H1 (cell line): Measurements from ENCODE around the gene TFF3. TPM values are rescaled to one million over a fixed set of nuclear protein-coding genes. Genes with fewer than 3 reads are reported as not detected.

ENCODE experiments used
- BCL11A ChIP-seq, 2 experiments: IDR thresholded peaks; one replicate each; pipeline ENCODE4 v1.6.1; 2011; ENCODE audit warnings: low read depth in 2 of 2, low read length in 2 of 2, mild to moderate bottlenecking in 2 of 2
- KDM5A ChIP-seq: fragments of 200-600 bp; IDR thresholded peaks from 2 replicates; pipeline ENCODE4 v1.7.1; 2012; ENCODE audit warnings: mild to moderate bottlenecking, low read length, inconsistent platforms, mixed read lengths
- POLR2A ChIP-seq, 2 experiments: IDR thresholded peaks; 1 replicate in 1 of 2; 2 replicates in 1 of 2; pipeline ENCODE4 v1.6.1; 2011; ENCODE audit warnings: low read depth in 2 of 2, low read length in 2 of 2, mild to moderate bottlenecking in 2 of 2; ENCODE audit errors: control extremely low read depth in 1 of 2
- RXRA ChIP-seq: IDR thresholded peaks from 2 replicates; pipeline ENCODE4 v1.6.1; 2011; ENCODE audit warnings: low read depth, mild to moderate bottlenecking, low read length, moderate library complexity; ENCODE audit not compliant: insufficient read depth
- SUZ12 ChIP-seq: fragments of 200-600 bp; sonication (generic); IDR thresholded peaks from 2 replicates; pipeline ENCODE4 v1.6.1; 2012; ENCODE audit warnings: mild to moderate bottlenecking, inconsistent platforms, low read length, moderate library complexity, mixed read lengths
- polyA plus RNA-seq, 7 experiments: library from polyadenylated mRNA; depleted of rRNA in 3 of 7; stranded (reverse) in 5 of 7; unstranded in 2 of 7; fragments of >200 nt in 5 of 7; fragments of 200-250 nt in 2 of 7; gene quantifications; 1 replicate in 5 of 7; 2 replicates in 1 of 7; 4 replicates in 1 of 7; pipeline versions ENCODE4 v1.2.1 to v1.2.3, GENCODE V29; 2011 to 2013; ENCODE audit warnings: missing spikeins in 2 of 7, mixed read lengths in 2 of 7
- total RNA-seq: library from RNA; stranded (reverse); fragmentation: NEBNext Ultra II Directional; extraction: Animal tissue kit (Norgen Biotek cat#: 25700); gene quantifications from 2 replicates; pipeline ENCODE4 v1.2.1, GENCODE V29; 2021

The TFF3 gene
- total and polyA plus RNA-seq, 2 of the 8 experiments (the other 6 are each of a cell fraction or from before 2014, with no cell fraction given), result 1.7 to 6.7 TPM

- TF ChIP-seq BCL11A (IDR thresholded peaks at IDR 0.05; ENCODE audit: low read depth in 2 of 2, low read length in 2 of 2) (no peak), RXRA (no peak), POLR2A (IDR thresholded peaks at IDR 0.05; ENCODE audit: control extremely low read depth in 1 of 2, low read depth in 2 of 2, low read length in 2 of 2) (no peak), KDM5A (no peak), SUZ12 (no peak)
Observed at GRCh38 chr21:42361286-42361685, 46.1 kb upstream of the TFF3 start (continued).
